ENCODE results near the gene BZW2. TPM values are rescaled to one million over a fixed set of nuclear protein-coding genes. Genes with fewer than 3 reads are reported as not detected.
A peak's percentile ranks its signal among the peaks of the same experiment; 100 is the strongest.

Gene BZW2
- total RNA-seq, 1 donor from 2014 or later = 28.0 TPM

DNA sequence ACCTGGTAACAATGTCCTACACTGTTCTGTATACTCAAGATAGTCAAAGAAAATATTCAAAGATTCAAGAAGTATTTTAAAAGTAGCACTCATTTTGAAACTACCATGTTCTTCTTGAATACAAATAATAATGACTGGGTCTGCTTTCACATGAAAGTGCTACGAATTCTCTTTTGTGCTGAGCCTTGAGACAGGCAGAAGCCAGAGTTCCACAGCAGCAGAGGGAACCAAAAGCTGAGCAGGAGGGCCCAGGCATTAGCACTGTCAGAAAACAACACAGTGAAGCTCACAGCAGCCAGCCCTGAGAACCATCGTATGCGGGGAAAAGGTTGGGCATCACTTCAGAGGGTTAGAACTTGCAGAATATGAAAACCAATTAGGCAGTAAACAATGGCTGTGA lies 39.3 kb upstream of the BZW2 start:
- ATAC-seq (no peak), DNase-seq (no peak)
- Histone ChIP-seq H3K9me3 (no peaks in the 10 kb centered on the region), H3K36me3 (peaks cover 42% of the 10 kb centered on the region), H3K4me1 (no peaks in the 10 kb centered on the region), H3K4me3 (no peak overlapping the region), H3K27me3 (no peaks in the 10 kb centered on the region), H3K27ac (no peak overlapping the region)
- intact Hi-C loops (cut with DNase I) = no loop called here
- TF ChIP-seq, protein P1, sequence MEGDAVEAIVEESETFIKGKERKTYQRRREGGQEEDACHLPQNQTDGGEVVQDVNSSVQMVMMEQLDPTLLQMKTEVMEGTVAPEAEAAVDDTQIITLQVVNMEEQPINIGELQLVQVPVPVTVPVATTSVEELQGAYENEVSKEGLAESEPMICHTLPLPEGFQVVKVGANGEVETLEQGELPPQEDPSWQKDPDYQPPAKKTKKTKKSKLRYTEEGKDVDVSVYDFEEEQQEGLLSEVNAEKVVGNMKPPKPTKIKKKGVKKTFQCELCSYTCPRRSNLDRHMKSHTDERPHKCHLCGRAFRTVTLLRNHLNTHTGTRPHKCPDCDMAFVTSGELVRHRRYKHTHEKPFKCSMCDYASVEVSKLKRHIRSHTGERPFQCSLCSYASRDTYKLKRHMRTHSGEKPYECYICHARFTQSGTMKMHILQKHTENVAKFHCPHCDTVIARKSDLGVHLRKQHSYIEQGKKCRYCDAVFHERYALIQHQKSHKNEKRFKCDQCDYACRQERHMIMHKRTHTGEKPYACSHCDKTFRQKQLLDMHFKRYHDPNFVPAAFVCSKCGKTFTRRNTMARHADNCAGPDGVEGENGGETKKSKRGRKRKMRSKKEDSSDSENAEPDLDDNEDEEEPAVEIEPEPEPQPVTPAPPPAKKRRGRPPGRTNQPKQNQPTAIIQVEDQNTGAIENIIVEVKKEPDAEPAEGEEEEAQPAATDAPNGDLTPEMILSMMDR (IDR thresholded peaks at IDR 0.05) = no peak

DNA sequence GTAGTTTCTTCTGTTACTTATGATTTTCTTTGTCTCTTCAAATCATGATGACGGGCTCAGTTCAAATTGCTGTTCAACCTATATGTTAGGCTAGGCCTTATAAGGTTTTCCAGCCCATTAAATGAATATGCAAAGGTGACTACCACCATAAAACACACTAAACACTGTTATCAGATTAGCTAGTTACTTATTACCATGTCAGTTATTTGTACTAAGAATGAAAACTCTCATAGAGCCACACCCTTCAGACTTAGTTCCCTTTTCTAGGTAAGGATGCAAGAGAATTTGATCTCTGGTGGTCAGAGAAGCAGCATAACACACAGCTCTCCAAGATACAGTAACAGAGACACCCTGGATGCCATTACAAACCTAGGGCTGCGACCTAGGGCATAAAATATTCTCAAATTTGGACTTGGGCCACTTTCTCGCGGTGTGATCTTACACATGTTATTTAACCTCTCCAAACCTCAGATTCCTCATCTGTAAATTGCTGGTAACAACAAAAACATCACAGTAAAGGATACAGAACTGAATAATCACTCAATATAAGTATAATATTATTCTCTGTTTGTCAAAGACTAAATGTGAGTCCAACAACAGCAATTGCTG lies 36.0 kb upstream of the BZW2 start:
- DNase-seq = no peak
- no peaks in the 10 kb centered on the region for H3K9me3 ChIP-seq
- peaks cover 24% of the 10 kb centered on the region for H3K36me3 ChIP-seq
- intact Hi-C loops (cut with DNase I) = no loop called here
- ATAC-seq = peak; percentile 65
- H3K4me1 ChIP-seq = no peaks in the 10 kb centered on the region
- H3K27ac ChIP-seq = no peak overlapping the region
- no peaks in the 10 kb centered on the region for H3K27me3 ChIP-seq
- no peak overlapping the region for H3K4me3 ChIP-seq
- TF ChIP-seq, protein P1 (IDR thresholded peaks at IDR 0.05) = no peak

DNA sequence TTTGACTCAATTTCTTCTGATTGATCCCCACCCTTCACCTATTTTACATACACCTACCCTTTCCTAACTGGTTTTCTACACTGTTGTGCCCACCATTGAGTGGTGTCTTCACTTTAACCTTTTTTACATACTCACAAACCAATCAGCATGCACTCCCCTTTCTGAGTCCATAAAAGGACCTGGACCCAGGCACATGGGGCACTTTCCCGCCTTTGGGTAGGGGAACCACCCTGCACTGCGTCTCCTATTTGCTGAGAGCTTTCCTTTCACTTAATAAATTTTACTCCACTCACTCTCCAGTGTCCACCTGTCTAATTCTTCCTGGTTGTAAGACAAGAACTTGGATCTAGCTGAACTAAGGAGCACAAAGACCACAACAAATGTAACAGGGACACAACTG lies 34.3 kb upstream of the BZW2 start:
- H3K27ac ChIP-seq = no peak overlapping the region
- intact Hi-C loops (cut with DNase I) = no loop called here
- no peaks in the 10 kb centered on the region for H3K27me3 ChIP-seq
- H3K36me3 ChIP-seq = peaks cover 36% of the 10 kb centered on the region
- no peaks in the 10 kb centered on the region for H3K9me3 ChIP-seq
- no peak overlapping the region for H3K4me3 ChIP-seq
- no peaks in the 10 kb centered on the region for H3K4me1 ChIP-seq
- ATAC-seq (no peak), DNase-seq (no peak)
- TF ChIP-seq, protein P1 (IDR thresholded peaks at IDR 0.05) = no peak

DNA sequence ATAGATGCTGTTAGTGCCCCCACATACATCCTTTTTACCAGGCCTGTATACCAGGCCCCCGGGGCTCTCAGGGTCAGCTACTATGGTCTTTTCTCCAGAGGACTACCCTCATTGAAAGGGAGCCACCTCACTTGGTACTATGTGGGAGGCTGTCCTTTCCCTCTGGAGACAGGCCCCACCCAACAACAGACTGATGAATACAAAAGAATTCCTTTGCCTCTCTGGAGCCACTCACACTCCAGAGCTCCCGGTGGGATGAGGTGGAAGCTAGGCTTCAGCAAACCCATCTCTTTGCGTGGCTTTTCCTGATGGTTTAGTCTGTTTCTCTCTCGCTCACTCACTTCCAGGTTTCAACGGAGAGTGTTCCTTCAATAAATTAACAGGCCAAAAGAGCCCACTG lies 30.8 kb upstream of the BZW2 start:
- no peak for DNase-seq
- Histone ChIP-seq H3K4me3 (no peak overlapping the region), H3K27me3 (no peaks in the 10 kb centered on the region), H3K4me1 (no peaks in the 10 kb centered on the region), H3K9me3 (no peaks in the 10 kb centered on the region), H3K36me3 (peaks cover 34% of the 10 kb centered on the region), H3K27ac (no peak overlapping the region)
- TF ChIP-seq, protein P1 (IDR thresholded peaks at IDR 0.05) = no peak
- peak; percentile 22 for ATAC-seq
- intact Hi-C loops (cut with DNase I) = no loop called here

DNA sequence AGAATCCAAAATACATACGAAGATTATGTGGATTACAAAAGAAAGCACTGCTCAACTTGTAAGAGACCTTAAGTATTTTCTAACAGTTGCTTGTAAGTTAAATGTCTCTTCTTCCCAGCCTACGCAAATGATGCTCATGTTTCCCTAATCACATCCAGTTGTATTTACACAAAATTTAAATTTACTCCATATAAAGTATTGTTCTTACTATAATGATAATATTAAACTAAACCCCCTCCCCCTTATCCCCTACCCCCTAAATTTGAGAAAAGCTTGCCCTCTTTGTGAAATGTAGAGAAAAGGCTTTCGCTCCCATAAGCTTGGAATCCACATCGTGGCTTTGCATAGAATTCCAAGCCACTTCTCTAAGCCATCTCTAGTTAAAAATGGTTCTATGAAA lies 29.9 kb upstream of the BZW2 start:
- no peaks in the 10 kb centered on the region for H3K9me3 ChIP-seq
- H3K4me1 ChIP-seq = no peaks in the 10 kb centered on the region
- TF ChIP-seq, protein P1 (IDR thresholded peaks at IDR 0.05) = no peak
- intact Hi-C loops (cut with DNase I) = no loop called here
- H3K27ac ChIP-seq = no peak overlapping the region
- no peak for DNase-seq
- no peak for ATAC-seq
- no peak overlapping the region for H3K4me3 ChIP-seq
- H3K36me3 ChIP-seq = peaks cover 34% of the 10 kb centered on the region
- H3K27me3 ChIP-seq = no peaks in the 10 kb centered on the region

DNA sequence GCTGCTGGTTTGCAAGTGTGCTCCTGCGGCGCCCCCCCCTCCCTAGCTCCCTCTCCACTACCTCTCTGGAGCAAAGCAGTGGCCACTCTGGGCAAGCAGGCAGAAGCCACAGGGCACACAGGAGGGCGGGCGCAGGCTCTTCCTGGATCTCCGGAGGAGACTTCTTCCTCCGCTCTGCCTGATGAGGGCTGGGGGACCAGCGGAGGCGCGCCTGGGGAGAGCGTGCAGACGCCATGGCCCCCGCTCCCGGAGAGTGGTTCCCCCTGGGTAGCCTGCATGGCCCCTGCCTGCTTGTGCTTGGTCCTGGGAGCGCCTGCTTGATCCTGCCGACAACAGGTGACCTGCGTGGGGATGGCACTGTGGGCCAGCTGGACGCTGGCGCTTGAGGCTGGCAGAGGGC lies 29.4 kb upstream of the BZW2 start:
- intact Hi-C loops (cut with DNase I) = no loop called here
- H3K27me3 ChIP-seq = no peaks in the 10 kb centered on the region
- H3K9me3 ChIP-seq = no peaks in the 10 kb centered on the region
- ATAC-seq (no peak), DNase-seq (no peak)
- H3K36me3 ChIP-seq = peaks cover 35% of the 10 kb centered on the region
- TF ChIP-seq, protein P1 (IDR thresholded peaks at IDR 0.05) = no peak
- H3K4me3 ChIP-seq = no peak overlapping the region
- no peaks in the 10 kb centered on the region for H3K4me1 ChIP-seq
- H3K27ac ChIP-seq = no peak overlapping the region
